ENCODE measurements around the gene NME2. TPM values are rescaled to one million over a fixed set of nuclear protein-coding genes. Genes with fewer than 3 reads are reported as not detected.
"Not testable (repeated sequence)": the region's sequence is repeated elsewhere in the genome, so short reads cannot be mapped to it uniquely, and the experiment has no call there.

Gene NME2
- 537 and 883 TPM in 2 replicates for total RNA-seq

- peak; percentile 81 for DNase-seq
Observed at GRCh38 chr17:51166198-51166986, at the start of gene NME2. TSS of gene NME2 (plus strand) at chr17:51166411. CDS start at chr17:51166831, 420 bp downstream.

DNA sequence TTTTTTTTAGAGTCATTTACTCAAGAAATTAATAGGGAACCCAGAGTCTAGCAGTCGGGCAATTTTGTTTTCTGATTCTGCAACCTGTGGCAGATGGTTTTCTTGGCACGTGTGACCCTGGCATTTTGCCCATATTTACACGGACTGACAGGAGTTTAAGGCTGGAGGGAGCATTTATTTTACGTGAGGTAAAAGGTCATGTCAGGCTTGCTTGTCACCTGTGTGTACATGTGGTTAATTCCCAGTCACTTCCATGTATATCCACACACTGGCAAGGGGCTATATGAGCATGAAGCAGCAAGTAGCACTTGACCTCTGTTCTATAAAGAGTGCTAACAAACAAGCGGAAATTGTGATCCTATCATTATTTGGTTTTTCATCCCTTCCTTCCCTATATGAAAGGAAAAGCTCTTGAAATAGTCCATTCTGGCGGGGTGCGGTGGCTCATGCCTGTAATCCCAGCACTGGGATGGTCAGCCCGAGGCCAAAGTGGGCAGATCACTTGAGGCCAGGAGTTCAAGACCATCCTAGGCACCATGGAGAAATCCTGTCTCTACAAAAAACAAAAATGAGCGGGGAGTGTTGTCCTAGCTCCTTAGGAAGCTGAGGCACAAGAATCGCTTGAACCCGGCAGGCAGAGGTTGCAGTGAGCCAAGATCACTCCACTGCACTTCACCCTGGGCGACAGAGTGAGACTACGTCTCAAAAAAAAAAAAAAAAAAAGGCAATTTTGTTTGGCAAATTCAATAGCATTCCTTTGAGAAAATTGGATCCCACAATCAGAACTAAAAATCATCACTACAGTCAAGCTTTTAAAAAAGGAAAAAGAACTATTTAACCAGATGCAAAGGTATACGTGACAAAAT is 47.6 kb upstream of the NME2 start:
- peak; percentile 65 for DNase-seq

DNA sequence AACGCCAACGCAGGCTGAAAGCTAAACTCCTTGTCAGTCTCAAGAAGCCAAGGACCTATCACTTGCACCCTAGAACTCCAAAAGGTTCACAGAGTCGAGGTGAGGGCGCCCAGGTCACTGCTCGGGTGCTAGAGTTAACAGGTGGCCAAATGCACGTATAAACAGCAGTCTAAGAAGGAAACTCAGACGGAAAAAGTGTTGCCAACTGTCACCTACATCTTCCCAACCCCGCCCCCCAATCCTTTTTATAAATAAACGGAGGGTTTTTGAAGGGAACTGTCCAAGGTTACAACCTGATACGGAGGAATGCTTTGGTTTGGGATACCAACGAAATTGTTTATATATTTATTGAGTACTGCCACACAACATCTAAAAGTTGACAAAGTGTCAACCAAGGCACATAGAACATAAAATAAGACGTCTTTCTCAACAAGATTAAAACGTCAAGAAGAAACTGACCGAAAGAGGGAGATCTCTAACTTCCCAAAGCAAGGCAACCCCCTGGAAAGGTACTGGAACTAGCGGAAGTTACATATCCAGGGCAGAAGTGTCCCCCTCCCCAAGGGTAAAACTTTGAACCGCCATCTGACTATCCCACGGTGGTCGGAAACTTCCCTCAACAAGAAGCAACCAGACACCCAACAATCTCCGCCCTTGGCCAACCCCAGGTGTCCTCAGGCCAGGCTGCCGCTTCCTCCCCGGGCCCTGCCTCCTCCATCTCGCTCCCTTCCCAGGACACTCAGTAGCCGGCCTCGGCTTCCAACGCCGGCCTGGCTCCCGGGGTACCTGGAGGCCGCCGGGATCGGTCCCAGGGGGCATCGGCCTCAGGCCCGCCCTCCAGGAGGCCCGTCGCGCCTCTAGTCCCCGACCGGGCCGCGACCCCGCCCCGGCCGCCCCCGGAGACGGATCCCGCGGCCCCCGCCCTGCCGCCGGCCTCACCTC is 46.5 kb upstream of the NME2 start:
- DNase-seq, result peak; percentile 63

GRCh38 chr17:51120357-51120738 is 45.9 kb upstream of the NME2 start:
- DNase-seq, result no peak

DNA sequence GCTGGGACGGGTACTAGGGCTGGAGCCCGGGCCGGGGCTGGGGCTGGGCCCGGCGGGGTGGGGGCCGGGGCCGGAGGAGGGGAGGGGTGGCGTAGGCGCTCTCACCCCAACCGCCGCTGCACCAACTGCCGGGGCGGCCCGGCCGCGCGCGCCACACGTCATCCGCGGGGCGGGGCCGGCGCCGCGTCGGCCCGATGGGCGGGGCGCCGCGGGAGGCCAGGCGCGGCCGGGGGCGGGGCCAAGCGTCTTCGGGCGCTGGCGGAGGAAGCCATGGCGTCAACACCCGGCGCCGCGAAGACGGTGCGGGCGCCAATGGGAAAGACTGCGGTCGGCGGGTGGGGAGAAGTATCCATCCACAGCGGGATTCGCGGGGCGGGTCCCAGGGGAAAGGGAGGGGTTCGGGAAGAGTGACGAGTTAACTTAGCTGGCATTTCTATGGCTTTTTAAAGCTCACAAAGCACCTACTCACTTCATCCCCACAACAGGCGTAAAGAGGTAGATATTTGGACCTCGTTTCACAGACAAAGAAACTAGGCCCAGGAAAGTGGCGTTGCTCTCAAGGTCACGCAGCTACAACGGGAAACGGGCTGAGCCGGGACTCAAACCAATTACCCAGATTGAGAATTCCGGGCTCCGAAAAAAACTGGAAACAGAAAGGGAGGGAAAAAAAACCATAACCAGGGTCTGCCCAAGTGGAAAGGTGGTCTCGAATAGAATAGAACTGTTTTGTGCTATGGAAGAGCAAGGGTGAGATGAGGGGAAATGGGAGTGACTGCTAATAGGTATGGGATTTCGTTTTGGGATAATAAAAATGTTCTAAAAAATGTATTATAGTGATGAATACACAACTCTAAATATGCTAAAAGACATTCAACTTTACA is 45.2 kb upstream of the NME2 start, which contains the start of gene SPAG9:
TSS of gene SPAG9 (minus strand) at position 130 of the 881 bp plus-strand sequence. CDS start 212 bp downstream, outside the sequence.
- peak; percentile 98 for DNase-seq

- peak; percentile 96 for DNase-seq
Observed at GRCh38 chr17:51121620-51122472, 44.4 kb upstream of the NME2 start.

DNA sequence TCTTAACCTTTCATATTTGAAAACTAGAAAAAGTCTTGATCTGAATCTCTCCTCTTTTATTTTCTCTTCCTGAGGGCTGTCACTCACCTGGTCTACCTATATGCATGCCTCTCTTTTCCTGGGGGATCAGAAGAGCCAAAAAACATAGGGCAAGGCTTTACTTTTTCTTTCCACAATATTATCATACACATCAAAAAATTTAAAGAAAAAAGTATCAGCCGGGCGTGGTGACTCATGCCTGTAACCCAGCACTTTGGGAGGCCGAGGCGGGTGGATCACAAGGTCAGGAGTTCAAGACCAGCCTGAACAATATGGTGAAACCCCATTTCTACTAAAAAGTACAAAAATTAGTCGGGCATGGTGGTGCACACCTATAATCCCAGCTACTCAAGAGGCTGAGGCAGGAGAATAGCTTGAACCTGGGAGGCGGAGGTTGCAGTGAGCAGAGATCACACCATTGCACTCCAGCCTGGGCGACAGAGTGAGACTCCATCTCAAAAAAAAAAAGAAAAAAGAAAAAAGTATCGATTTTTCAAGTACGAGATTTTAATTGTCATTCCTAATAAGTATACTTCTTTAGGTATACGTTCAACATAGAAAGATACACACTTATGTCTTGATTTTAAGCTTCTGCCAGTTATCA is 43.6 kb upstream of the NME2 start:
- DNase-seq, result not testable (repeated sequence)

DNA sequence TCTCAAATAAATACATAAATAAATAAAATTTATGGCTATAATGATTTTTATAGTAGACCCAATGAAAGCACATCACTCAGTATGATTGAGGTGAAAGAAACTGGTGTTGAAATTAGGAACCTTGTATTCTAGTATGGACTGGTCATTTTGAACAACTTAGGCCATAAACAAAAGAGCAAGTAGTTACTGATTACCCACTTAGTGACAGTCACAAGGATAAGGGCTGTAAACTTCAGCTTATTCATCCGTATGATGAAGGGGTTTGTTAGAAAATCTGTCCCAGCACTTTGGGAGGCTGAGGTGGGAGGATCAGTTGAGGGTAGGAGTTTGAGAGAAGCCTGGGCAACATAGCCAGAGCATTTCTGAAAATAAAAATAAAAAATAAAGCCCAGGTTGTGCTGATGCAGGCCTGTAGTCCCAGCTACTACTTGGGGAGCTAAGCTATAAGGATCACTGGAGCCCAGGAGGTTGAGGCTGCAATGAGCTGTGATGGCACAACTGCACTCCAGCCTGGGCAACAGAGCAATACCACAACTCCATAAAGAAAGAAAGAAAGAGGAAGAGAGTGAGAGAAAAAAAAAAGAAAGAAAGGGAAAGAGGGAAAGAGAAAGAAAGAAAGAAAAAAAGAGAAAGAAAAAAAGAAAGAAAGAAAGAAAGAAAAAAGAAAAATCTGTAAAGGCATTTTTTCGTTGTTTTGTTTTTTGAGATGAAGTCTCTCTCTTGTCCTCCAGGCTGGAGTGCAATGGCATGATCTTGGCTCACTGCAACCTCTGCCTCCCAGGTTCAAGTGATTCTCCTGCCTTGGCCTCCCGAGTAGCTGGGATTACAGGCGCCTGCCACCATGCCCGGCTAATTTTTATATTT is 41.3 kb upstream of the NME2 start:
- DNase-seq, result no peak

- DNase-seq, result no peak
Observed at GRCh38 chr17:51128076-51128475, 38.1 kb upstream of the NME2 start.

DNA sequence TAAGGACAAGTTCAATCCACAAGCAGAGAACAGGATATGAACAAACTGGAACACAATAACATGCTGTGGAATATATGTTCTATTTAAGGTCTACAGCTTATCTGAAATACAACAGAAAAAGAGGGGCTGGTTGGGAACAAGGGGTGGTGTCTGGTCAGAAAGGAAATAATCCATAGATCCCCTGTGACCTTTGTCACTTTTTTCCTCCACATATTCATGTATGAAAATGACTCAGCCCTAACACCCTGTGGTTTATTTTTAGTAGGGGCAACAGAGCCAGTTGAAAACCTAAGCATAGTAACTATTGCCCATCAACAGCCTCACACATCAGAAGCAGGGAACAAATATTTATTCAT is 33.3 kb upstream of the NME2 start:
- peak; percentile 75 for DNase-seq

DNA sequence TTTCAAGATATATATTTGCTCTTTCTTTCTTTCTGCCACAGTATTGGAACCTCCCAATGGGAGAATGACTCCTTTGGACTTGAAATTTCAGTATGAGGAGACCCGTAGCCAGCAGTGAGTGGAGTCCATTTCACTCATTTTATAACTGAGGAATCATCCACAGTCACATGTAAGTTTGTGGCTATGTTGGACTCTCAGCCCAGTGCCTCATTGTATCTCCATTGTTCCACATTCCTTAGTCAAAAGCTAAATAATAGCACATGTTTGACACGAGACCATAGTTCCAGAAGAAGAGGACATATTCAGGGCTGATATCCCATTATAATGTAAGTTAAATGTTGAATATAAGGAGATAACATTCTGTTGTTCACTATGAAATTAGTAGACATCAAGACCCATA is 32.8 kb upstream of the NME2 start:
- DNase-seq, result peak; percentile 41

DNA sequence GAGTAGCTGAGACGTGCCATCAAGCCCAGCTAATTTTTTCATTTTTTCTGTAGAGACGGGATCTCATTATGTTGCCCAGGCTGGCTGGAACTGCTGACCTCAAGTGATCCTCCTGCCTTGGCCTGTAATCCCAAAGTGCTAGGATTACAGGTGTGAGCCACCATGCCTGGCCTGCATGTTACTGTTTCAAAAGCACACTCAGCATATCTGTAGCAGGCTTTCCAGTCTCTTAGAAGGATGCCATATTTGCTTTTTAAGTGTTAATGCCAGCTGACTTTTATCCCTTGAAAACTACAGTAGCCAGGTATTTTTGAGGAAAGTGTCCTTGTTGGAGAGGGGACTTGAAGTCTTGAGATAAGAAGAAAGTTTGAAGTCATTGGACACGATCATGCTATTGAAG is 30.3 kb upstream of the NME2 start:
- DNase-seq, result no peak

DNA sequence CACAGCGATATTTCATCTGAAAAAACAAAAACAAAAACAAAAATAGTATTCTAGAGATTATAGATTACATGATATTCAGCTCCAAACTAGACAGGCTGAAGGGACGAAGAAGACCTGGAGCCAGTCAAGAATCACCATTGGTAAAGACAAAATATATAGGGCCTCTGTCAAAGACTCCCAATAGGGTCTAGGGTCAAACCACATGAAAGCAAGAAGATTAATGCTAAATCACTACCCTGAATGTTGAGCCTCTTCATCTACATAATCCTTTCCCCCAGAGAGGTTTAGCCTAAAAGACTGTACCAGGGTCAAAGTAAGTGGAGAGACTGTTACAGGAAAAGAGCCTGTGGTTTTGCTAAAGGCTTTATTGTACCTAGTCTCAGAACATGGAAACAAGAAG is 23.6 kb upstream of the NME2 start:
- DNase-seq, result no peak

DNA sequence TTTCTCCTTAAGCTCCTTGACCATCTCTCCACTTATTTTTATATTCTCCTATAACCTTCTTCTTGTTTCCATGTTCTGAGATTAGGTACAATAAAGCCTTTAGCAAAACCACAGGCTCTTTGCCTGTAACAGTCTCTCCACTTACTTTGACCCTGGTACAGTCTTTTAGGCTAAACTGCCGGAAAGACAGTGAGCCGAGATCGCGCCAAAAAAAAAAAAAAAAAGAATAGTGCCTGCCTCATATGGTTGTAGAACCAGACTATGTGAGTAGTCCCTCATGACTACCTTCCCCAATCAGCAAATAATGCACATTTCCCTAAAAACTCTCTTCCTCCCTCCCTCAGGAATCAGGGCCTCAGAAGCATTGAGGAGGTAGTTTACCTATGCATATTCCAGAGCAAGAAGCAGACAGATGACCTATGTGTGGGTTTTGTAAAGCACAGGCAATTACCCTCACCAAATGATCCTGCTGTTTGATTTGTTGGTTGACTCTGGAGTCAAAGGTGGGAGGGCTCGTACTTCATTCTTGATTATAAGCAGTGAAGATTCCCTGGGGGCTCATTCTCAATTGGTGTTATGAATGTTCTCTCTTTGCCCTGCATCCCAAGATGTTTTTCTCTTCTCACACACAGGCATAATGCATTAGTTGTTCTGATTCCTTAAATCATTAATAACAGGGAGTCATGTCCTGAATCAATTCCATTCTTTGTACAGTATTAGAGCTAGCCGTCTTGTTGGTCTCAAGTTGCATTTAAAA is 21.8 kb upstream of the NME2 start:
- DNase-seq, result no peak

- no peak for DNase-seq
Observed at GRCh38 chr17:51147650-51148049, 18.6 kb upstream of the NME2 start.

DNA sequence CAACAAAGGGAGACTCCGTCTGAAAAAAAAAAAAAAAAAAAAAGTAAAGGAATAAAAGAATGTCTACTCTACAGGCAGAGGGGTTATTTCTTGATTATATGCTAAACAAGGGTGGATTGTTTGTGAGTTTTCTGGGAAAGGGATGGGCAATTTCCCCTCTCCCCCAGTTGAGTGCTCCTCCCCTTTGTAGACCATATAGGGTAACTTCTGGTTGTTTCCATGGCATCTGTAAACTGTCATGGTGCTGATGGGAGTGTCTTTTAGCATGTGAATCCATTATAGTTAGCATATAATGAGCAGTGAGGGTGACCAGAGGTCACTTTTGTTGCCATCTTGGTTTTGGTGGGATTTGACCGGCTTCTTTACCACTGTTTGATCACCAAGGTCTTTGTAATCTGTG is 17.0 kb upstream of the NME2 start:
- no peak for DNase-seq

GRCh38 chr17:51150932-51151331 is 15.3 kb upstream of the NME2 start:
- DNase-seq, result no peak

DNA sequence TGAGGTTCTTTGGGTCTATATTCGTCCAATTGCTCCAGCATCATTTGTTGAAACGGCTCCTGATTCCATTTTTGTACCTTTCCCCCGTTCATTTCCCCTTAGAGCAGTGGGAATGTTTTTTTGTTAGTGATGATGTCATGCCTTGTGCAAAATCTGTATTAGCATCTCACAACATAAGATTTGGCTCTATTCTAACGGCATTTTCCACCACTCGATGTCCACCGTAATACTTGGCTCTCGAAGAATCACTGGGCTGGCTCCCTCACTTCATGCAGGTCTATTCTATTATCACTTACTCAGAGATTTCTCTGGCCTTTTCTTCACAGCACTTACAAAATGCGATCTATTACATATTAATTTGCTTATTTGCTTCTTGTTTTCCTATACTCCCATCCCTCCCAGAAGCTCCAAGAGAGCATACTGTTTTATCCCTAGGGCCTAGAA is 13.4 kb upstream of the NME2 start:
- DNase-seq, result peak; percentile 55

All from dermis blood vessel endothelial cell (primary cell).